ENCODE data around the gene CES3.
A peak's percentile ranks its signal among the peaks of the same experiment; 100 is the strongest.

The CES3 gene, protein sequence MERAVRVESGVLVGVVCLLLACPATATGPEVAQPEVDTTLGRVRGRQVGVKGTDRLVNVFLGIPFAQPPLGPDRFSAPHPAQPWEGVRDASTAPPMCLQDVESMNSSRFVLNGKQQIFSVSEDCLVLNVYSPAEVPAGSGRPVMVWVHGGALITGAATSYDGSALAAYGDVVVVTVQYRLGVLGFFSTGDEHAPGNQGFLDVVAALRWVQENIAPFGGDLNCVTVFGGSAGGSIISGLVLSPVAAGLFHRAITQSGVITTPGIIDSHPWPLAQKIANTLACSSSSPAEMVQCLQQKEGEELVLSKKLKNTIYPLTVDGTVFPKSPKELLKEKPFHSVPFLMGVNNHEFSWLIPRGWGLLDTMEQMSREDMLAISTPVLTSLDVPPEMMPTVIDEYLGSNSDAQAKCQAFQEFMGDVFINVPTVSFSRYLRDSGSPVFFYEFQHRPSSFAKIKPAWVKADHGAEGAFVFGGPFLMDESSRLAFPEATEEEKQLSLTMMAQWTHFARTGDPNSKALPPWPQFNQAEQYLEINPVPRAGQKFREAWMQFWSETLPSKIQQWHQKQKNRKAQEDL

GRCh38 chr16:66961065-66961744, at the start of gene CES3:
CES3 (plus strand) TSS chr16:66961266; CDS start chr16:66961308, 42 bp downstream.
- no peaks in the 10 kb centered on the region for H3K9me3 ChIP-seq (ENCODE audit: severe bottlenecking)
- DNase-seq, result peak; percentile 90
- H3K27me3 ChIP-seq (ENCODE audit: insufficient read depth, low read depth, severe bottlenecking), result no peaks in the 10 kb centered on the region
- TF ChIP-seq CTCF (IDR thresholded peaks at IDR 0.05; ENCODE audit: low read depth, low read length), result peak; percentile 92
- no peaks in the 10 kb centered on the region for H3K36me3 ChIP-seq
- peak within 1 kb of the TSS; percentile 36 for H3K4me3 ChIP-seq (ENCODE audit: low read depth, low read length)
- H3K27ac ChIP-seq, result peak within 1 kb of the TSS; percentile 49

DNA sequence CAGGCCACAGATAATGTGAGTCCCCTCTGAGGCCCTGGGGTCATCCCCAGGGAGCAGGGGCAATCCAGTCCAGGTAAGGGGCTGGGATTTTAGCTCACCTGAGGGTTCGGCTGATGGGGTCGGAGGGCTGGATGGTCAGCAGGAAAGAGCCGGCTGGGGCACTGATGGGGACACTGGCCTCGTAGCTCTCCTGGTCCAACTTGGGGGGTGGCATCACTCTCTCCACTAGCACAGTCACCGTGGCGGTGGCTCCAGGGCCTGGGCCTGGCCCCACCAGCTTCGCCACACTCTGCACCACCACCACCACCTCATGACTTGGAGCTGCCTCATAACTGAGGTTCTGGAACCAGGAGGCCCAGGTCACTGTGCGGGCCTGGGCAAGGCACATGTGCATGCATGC, 49.3 kb upstream of the CES3 start:
- DNase-seq, result no peak
- Histone ChIP-seq H3K4me3 (ENCODE audit: low read depth, low read length) (no peak overlapping the region), H3K36me3 (no peaks in the 10 kb centered on the region), H3K27me3 (ENCODE audit: insufficient read depth, low read depth, severe bottlenecking) (no peaks in the 10 kb centered on the region), H3K27ac (no peak overlapping the region), H3K9me3 (ENCODE audit: severe bottlenecking) (no peaks in the 10 kb centered on the region)
- no peak for TF ChIP-seq CTCF (IDR thresholded peaks at IDR 0.05; ENCODE audit: low read depth, low read length)

GRCh38 chr16:66913081-66913480, 48.0 kb upstream of the CES3 start:
- Histone ChIP-seq H3K4me3 (ENCODE audit: low read depth, low read length) (no peak overlapping the region), H3K27me3 (ENCODE audit: insufficient read depth, low read depth, severe bottlenecking) (no peaks in the 10 kb centered on the region), H3K36me3 (no peaks in the 10 kb centered on the region), H3K9me3 (ENCODE audit: severe bottlenecking) (no peaks in the 10 kb centered on the region), H3K27ac (no peak overlapping the region)
- no peak for TF ChIP-seq CTCF (IDR thresholded peaks at IDR 0.05; ENCODE audit: low read depth, low read length)
- DNase-seq, result no peak

GRCh38 chr16:66913711-66914110, 47.4 kb upstream of the CES3 start:
- H3K27ac ChIP-seq, result no peak overlapping the region
- DNase-seq, result no peak
- H3K27me3 ChIP-seq (ENCODE audit: insufficient read depth, low read depth, severe bottlenecking), result no peaks in the 10 kb centered on the region
- H3K36me3 ChIP-seq, result no peaks in the 10 kb centered on the region
- no peak for TF ChIP-seq CTCF (IDR thresholded peaks at IDR 0.05; ENCODE audit: low read depth, low read length)
- no peaks in the 10 kb centered on the region for H3K9me3 ChIP-seq (ENCODE audit: severe bottlenecking)
- no peak overlapping the region for H3K4me3 ChIP-seq (ENCODE audit: low read depth, low read length)

DNA sequence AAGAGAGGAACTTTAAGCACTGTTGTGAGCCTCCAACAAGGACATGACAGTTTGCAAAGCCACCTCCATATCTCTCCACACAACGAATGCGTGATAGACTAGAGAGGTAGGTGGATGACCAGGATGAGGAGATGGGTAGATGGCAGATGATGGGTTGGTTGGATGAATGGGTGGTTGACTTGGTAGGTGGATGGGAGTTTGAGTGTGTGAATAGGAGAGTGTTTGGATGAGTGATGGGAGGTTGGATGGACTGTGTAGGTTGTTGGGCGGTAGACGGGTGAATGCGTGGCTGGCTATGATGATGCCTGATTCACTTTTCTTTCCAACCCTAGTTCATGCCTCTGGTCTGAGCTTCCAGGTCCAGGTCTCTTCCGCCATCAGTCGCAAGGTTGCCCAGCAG, 46.5 kb upstream of the CES3 start:
- Histone ChIP-seq H3K9me3 (ENCODE audit: severe bottlenecking) (no peaks in the 10 kb centered on the region), H3K27ac (no peak overlapping the region), H3K4me3 (ENCODE audit: low read depth, low read length) (no peak overlapping the region), H3K27me3 (ENCODE audit: insufficient read depth, low read depth, severe bottlenecking) (no peaks in the 10 kb centered on the region), H3K36me3 (no peaks in the 10 kb centered on the region)
- no peak for TF ChIP-seq CTCF (IDR thresholded peaks at IDR 0.05; ENCODE audit: low read depth, low read length)
- DNase-seq, result no peak
